ENCODE data around the gene CD86.
"Not testable (repeated sequence)": the region's sequence is repeated elsewhere in the genome, so short reads cannot be mapped to it uniquely, and the experiment has no call there.

The CD86 gene, protein sequence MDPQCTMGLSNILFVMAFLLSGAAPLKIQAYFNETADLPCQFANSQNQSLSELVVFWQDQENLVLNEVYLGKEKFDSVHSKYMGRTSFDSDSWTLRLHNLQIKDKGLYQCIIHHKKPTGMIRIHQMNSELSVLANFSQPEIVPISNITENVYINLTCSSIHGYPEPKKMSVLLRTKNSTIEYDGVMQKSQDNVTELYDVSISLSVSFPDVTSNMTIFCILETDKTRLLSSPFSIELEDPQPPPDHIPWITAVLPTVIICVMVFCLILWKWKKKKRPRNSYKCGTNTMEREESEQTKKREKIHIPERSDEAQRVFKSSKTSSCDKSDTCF

DNA sequence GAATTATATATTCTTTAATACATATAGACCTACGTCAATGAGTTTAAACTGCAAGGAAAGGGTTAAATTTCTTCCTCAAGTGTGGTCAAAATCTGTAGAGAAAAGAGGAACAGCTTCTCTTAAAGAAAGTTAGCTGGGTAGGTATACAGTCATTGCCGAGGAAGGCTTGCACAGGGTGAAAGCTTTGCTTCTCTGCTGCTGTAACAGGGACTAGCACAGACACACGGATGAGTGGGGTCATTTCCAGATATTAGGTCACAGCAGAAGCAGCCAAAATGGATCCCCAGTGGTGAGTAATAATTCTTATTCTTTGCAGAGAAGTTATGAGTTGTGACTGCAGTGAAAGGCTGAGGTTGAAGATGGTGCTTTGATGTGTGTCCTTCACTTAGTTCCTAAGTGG is at the start of gene CD86:
CD86 (plus strand) TSS at position 148 of the 400 bp plus-strand sequence; CDS start at position 276, 128 bp downstream.
- DNase-seq: no peak

DNA sequence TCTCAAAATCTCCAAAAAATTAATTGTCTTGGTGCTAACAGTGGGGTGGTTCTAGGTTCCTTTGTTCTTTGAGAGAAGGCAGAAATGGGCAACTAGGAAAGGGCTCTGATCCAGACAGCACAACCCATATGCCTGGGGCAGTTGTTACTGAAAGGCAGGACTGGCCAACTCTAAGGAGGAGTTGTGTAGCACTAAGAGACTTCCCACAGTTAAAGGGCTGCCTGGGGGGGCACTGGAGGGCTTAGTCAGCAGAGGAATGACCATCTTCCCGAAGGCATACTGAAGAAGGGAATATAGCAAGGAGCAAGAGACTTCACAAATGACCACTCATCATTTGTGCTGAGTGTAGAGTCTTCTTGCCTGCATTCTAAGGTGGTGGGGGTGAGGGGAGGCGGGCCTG is 48.9 kb upstream of the CD86 start:
- DNase-seq: no peak

DNA sequence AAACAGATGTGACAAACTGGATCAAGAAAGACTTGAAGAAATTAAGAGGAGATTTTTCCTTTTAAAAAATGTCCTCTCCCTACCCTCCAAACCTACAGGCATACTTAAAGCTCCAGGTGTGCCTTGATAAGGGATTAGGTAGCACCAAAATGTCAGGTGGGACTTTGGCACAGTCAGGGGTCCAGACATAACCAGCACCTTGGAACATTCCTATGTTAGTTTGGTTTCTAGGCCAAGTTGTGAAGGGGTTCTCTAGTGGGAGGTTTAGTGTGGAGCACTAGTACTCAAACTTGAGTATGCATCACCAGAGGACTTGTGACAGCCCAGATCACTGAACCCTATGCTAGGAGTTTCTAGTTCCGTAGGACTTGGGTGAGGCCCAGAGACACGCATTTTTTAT is 47.0 kb upstream of the CD86 start:
- DNase-seq: no peak

- DNase-seq: no peak
These were observed 44.7 kb upstream of the CD86 start for GRCh38 chr3:122010506-122010905.

GRCh38 chr3:122011396-122011795 is 43.8 kb upstream of the CD86 start:
- DNase-seq: no peak

GRCh38 chr3:122012821-122013220 is 42.3 kb upstream of the CD86 start:
- no peak for DNase-seq

DNA sequence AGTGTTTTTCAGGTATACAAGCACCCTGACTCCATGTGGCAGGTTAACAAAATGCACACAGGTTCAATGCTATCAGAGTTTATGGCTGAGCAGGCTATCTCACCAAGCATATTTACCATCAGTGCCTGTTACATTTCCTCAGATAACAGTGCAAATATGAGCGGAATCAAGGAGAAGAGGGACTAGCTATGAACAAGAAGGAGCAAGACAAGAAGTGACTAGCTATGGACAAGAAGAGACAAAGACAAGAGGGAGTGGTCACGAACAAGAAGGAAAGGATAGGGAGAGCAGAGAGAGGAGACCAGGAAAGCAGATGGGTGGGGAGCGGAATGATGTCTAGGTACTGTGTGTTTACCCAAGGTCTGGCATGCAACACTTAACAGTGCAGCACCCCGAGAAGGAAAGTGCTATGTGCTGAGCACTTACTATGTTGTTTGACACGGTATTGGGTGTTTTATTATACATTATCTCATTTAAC is 41.7 kb upstream of the CD86 start:
- no peak for DNase-seq

DNA sequence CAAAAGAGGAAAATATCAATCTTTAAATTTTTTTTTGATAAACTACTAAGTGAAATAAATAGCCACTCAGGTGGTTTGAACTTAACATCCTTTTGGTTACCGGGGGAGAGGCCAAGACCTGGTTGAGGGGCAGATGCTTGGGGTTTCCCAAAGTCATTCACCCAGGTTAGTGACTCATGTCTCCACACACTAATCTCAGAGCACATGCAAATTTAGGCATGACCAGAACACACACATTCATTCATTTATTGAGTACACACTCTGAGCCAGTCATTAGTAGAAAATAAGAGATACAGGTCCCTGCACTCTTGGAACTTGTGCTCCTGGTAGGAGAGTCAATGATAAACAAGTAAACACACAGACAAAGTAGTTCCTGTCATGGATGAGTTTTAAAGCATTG is 40.4 kb upstream of the CD86 start:
- DNase-seq: no peak

DNA sequence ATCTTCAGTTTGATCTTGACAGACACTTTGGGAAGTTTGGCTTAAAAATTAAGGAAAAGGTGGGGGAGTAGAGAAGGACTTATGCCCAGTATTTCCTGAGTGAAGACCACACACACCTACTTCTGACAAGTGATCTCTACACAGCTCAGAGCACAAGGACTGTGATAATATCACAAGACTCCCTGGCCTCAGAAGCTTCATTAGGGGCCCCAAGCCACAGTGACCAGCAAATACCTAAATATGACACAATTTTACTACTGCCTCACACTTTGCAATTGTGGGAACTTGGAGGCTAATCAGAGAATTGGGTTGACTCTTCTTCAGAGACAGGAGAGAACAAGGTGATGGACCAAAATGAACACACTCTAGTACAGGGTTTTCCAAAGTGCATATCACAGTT is 35.7 kb upstream of the CD86 start:
- DNase-seq: no peak

GRCh38 chr3:122021037-122021436 is 34.1 kb upstream of the CD86 start:
- DNase-seq: no peak

DNA sequence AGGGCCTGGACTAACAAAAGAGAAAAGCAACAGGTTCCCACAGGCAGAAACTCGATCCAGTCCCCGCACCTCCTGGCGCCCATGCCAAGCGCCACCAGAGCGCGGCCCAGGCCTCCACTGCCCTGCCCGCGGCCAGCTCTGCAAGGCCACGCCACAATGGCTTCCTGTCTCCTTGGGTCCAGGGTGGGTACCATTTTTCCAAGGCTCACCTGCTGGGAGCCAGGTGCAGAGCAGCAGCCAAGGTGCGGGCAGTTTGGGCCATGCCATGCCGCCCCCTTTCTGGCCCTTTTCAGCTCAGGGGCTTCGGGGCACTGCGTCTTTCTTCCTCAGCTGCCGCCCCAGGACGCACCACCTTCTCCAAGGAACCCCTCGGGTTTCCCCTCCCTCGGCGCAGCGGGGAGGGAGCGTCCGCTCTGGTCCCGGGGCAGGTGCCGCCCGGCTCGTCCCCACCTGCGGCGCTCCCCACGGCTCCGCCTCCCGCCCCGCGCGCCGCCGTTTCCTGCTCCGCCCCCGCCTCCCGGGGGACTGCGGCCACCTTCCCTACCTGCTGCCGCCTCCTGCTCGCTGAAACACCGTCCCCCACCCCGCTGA is 33.3 kb upstream of the CD86 start, which contains the start of gene ILDR1:
ILDR1 (minus strand) TSS at position 437 of the 591 bp plus-strand sequence; CDS start at position 267, 170 bp downstream.
- DNase-seq: peak; percentile 40 to 43

DNA sequence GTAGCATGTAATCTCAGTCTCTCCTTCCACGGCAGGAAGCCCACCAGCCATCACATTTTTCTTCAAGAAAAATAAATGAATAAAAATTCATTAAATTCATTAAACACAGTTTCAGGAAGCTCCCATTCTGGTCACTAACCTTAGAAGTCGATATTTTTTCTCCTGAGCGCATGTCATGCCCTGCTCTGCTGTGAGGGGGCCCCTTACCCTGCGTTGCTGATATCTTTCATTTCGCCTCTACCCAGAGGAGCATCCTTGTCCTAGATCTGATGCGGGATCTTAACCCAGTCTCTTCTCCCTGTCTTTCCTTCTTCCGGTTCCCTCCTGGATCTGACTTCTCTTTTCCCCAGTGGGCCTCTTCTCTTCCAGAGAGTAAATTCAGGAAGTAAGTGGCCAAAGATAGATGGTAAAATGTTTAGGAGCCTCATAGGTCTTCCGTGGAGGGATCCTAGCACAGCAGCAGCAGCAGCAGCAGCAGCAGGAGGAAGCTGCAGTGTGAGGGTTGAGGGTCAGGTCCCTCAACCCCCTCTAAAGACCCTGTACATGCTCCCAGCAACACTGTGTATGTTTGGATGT is 31.7 kb upstream of the CD86 start:
- no peak for DNase-seq

DNA sequence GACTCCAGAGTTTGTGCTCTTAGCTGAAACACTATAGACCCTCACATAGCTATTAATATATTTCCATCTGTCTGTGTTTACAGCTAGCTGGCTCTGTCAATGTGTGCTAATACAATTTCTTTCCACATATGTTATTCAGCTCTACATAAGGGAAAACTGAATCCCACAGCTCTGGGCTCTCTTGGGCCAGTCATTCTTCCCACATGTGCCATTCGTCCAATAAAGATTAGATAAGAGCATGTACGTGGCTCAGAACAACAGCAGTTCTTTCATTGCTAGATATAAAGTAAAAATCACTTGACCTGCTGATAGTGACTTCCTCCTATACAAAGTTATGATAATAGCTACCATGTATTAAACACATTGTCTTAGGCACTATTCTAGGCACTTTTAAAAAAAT is 30.4 kb upstream of the CD86 start:
- DNase-seq: no peak

DNA sequence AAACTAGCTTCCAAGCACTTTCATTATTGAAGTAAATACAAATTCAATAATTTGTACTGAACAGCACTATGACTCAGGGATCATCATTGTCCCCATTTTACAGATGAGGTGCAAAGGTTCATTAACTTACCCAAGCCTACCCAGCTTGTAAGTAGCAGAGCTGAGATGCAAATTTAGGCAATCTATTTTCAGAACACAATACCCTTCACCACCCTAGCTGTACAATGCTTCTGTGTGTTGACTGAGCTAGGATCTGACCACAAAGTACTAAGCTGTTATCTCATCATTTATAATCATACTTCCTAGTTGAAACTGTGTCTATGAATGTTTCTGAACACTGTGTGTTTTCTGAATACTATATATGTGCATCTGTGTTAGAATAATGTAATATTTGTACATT is 29.9 kb upstream of the CD86 start:
- DNase-seq: no peak

DNA sequence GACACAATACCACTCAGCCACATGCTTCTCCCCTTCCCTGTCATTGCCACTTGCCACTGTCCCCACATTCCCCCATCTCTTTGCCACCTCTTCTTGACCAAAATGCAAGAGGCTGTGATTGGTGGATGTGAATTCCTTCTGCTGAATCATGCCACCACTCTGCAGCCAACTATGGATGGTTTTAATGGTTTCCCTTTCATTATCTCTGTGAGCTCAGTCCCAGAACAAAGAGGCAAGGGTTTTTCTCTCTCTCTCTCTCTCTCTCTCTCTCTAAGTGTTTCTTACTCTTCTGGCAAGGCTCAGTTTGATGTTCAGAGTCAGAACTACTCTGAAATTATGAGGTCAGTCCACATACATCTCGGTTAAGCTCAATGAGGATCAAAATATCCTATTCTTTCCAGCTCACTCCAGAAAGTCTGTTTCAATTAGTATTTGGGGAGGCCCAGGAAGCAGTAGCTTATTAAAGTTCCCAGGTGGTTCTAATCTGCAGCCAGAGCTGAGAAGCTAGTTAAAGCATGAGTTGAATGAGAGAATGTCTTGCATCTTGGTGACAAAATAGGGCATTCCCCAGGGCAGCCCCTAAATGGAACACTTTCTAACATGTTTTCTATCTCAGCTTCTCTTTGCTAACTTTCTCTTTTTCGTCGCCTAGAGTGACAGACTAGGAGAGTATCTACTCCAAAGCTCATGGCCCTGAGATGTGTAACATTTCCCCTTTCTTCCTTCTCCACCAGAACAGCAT is 24.6 kb upstream of the CD86 start:
- no peak for DNase-seq

DNA sequence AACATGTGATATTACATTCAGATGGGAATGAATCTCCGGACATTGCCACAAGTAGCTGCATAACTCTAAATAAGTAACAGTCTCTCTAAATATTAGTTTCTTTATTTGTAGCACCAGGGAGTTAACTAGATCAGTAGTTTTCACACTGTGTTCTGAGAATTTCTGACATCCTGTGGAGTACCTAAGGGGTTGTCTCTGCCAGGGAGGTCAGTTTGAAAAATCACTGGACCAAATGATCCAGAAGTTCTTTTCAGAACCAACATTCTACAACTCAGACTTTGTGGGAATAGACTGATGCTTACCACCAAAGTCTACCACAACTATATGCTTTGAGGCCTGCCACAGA is 24.1 kb upstream of the CD86 start:
- DNase-seq: no peak

DNA sequence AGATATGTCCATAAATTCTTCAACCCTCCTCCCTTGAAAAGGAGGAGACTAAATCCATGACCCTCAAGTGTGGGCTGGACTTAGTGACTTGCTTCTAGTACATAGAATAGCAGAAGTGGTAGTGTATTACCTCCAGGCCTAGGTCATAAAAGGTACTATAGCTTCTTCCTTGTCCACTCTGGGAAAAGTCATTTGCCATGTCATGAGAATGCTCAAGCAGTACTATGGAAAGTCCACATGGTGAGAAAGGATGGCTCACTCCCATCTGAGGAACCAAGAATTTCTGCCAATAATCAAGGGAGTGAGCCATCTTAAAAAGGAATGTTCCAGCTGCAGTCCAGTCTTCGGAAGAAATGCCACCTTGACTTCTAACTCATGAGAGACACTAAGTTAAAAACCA is 22.6 kb upstream of the CD86 start:
- no peak for DNase-seq

- DNase-seq: no peak
These were observed 22.1 kb upstream of the CD86 start for GRCh38 chr3:122033023-122033422.

DNA sequence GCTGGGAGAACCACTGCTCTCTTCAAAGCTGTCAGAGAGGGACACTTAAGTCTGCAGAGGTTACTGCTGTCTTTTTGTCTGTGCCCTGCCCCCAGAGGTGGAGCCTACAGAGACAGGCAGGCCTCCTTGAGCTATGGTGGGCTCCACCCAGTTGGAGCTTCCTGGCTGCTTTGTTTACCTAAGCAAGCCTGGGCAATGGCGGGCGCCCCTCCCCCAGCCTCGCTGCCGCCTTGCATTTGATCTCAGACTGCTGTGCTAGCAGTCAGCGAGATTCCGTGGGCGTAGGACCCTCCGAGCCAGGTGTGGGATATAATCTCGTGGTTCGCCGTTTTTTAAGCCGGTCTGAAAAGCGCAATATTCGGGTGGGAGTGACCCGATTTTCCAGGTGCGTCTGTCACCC is 7.9 kb upstream of the CD86 start:
- not testable (repeated sequence) for DNase-seq

GRCh38 chr3:122047773-122048172 is 7.4 kb upstream of the CD86 start:
- not testable (repeated sequence) for DNase-seq

- no peak for DNase-seq
These were observed 2.2 kb upstream of the CD86 start for GRCh38 chr3:122052968-122053367.

DNA sequence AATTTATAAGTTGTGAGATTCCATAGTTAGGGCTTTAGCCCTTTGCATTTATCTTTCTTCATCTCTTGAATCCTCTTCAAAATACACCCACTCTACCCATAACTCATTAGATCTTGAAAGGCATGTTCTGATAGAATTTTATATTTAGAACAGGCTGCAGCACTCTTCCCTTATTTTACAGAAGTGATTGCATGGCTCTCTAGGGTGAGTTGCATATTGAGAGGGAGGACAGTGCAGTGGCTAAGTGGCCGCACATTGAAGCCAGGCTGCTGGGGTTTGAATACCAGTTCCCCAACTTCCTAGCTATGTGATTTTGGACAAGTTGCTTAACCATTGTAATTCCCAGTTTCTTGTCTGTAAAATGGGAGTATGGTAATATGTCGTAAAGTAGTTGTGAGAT is 2.5 kb downstream of the CD86 start:
- no peak for DNase-seq

- no peak for DNase-seq
These were observed 3.1 kb downstream of the CD86 start for GRCh38 chr3:122058294-122058693.

Data from NCI-H1930 (cell line).